AG04449 (cell line): Measurements from ENCODE around the gene ZCRB1.
"Not testable (repeated sequence)": the region's sequence is repeated elsewhere in the genome, so short reads cannot be mapped to it uniquely, and the experiment has no call there.

Source experiments
- CTCF ChIA-PET: fragments of 350-600 bp; formaldehyde crosslinking; extraction: SDS; loops from one replicate; lab custom pipeline; 2021; ENCODE audit warnings: antibody characterized with exemption; lab: Yijun Ruan, JAX
- POLR2A ChIA-PET: fragments of 400-600, 350-600 bp; formaldehyde crosslinking; extraction: SDS; loops from one replicate; lab custom pipeline; 2020; ENCODE audit warnings: antibody characterized with exemption, inconsistent platforms; lab: Yijun Ruan, JAX
- DNase-seq: peaks from one replicate; pipeline ENCODE4 v3.0.0-alpha.2; 2010; ENCODE audit warnings: low read depth, low spot score
- H3K4me3 ChIP-seq: 2 replicates; pipeline ENCODE4 v1.5.1; 2011; ENCODE audit warnings: low read depth, mild to moderate bottlenecking, control low read depth, low read length
- CTCF ChIP-seq: IDR thresholded peaks from one replicate; pipeline ENCODE4 v1.5.1; 2011; ENCODE audit warnings: mild to moderate bottlenecking, moderate library complexity, low read length, control low read depth, inconsistent platforms; ENCODE audit not compliant: insufficient read depth; ENCODE audit errors: missing control alignments

The ZCRB1 gene

DNA sequence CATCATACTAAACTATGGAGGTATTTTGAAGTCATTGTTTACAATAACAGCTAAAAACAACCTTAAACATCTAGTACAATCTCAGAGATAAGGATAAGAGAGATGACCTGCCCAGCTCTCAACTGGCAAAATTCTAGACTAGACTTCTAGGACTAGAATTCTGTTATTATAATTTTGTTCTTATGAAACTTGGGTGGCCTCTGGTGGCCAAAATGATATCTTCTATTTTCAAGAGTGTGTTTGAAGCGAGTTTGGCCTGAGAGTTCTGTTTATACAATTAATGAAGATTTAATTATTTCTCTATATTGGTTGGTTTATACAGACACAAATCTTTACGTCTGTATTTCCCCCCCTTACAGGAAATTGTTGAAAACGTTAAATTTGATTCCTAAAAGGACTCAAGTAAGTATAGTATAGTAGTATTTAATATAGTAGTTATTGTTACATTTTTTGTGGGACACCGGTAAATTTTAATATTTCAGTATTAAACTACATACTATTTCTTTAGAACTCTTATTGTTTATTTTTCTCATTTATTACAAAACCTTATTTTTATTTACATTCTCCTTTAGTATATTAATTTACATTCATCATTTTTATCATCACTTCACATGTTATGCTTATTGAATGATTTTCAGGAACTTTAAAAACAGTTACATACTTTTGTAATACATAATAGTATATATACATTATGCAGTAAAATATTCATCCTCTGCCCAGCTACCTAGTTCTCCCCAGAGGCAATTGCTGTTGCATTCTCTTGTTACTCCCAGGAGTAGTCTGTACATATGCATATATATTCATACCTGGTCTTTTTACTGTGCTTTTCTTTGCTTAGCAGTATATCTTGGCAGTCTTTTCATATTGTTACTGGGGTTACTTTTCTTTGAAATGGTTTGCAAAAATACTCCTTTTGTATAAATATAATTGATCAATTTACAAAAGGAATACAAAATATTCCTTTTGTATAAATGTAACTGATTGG is 6.7 kb upstream of the ZCRB1 start:
- peak; percentile 30 for TF ChIP-seq CTCF
- CTCF ChIA-PET, result interaction anchor here (0.6 to 2.3 kb wide), 29 partner anchors 7 to 1068 kb away, joined by 3 to 38 read pairs (median 5); no protein-coding TSS in a partner anchor
- no peak for DNase-seq
- POLR2A ChIA-PET, result interaction anchor here (0.6 kb wide), 1 partner anchor 9 kb away, joined by 3 read pairs; no protein-coding TSS in a partner anchor
- H3K4me3 ChIP-seq, result no peak overlapping the region

DNA sequence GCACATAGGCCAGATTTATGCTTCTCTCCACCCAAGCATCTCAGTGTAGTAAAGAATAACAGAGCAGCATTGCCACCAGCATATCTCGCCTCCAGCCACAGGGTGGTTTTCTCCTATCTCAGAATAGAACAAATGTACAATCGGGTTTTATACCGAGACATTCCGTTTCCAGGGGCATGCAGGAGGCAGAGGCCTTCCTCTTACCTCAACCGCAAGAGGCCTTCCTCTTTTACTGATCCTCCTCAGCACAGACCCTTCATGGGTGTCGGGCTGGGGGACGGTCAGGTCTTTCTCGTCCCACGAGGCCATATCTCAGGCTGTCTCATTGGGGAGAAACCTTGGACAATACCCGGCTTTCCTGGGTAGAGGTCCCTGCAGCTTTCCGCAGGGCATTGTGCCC is 4.2 kb upstream of the ZCRB1 start:
- DNase-seq, H3K4me3 ChIP-seq, CTCF ChIA-PET, POLR2A ChIA-PET: not testable (repeated sequence)

DNA sequence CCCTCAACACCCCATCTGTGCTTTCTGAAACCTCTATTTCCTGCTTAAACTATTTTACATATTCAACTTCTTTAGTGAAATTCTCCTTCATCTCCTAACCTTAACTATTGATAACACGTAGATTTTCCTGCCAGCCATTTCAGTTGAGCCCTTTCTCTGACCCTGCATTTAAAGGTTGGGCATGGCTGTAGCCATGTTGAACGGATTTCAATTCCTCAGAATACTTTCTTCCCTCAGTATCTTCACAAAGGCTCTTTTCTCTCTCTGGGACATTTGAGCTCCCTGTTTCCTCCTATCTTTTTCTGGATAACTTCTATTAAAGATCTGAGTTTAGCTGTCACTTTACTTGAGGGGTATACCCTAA is 1.3 kb upstream of the ZCRB1 start:
- DNase-seq, result no peak
- H3K4me3 ChIP-seq, result peak overlapping the region; percentile 68
- TF ChIP-seq CTCF, result no peak
- ChIA-PET POLR2A (no interaction called here), CTCF (interaction anchor here (0.9 to 1.9 kb wide), 3 partner anchors 9 to 223 kb away, joined by 4 to 6 read pairs (median 5); no protein-coding TSS in a partner anchor)

DNA sequence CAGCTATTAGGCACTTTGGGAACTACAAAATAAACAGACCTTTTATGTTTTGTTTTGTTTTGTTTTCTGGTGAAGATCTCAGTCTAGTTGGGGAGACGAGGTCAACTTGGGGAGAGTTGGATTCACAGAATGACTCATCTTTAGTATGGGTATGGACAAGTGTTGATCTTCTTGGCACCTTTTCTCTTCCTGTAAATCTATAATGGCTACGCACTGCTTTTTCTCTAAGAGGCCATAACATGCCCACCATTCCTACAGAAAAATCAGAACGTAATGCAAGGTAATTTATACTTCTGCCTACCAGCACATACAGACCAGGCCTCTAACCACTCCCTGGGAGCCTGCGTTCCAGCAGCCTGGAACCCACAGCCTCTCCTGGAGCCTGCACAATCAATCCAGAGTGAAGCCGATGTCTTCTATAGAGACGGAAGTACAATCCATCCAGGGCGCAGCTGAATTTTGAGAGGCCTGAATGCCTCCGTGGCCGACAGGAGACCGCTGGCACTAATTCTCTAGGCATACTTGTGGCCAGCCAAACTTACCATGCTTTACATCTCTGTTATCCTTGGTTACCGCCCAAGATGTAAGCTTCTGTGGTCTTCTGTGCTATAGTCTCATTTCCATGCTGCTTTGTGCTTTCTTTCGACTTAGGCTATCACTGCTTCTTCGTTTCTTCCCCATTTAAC is 790 bp upstream of the ZCRB1 start:
- POLR2A ChIA-PET, result no interaction called here

DNA sequence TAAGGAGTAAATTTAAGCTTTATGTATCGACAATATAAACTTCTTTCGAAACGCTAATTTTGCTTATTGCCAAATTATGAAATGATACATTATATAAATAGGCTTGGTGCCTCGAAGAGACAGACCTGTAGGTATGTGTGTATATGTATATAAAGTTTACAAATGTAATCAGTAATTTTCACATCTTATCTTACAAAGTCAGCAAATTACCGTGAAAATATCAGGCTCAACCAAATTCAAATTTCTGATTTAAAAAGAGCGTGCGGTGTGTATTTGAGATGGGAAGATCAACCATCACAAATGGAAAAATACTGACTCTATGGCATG is 605 bp downstream of the ZCRB1 start:
- DNase-seq, result no peak
- POLR2A ChIA-PET, result interaction anchor here (0.6 kb wide), 1 partner anchor 26 kb away, joined by 4 read pairs; no protein-coding TSS in a partner anchor
- H3K4me3 ChIP-seq, result peak overlapping the region; percentile 68
- CTCF ChIA-PET, result no interaction called here
- TF ChIP-seq CTCF, result no peak

More for the DNA sequence above, 790 bp upstream of the ZCRB1 start:
- TF ChIP-seq CTCF, result no peak
- peak; percentile 33 for DNase-seq
- H3K4me3 ChIP-seq, result peak overlapping the region; percentile 68
- CTCF ChIA-PET, result interaction anchor here (0.9 to 1.9 kb wide), 3 partner anchors 9 to 223 kb away, joined by 4 to 6 read pairs (median 5); no protein-coding TSS in a partner anchor

GRCh38 chr12:42323856-42324255 is 2.0 kb downstream of the ZCRB1 start:
- ChIA-PET POLR2A (interaction anchor here (0.7 kb wide), 1 partner anchor 8 kb away, joined by 3 read pairs; no protein-coding TSS in a partner anchor), CTCF (interaction anchor here (2.5 kb wide), 1 partner anchor 8 kb away, joined by 11 read pairs; no protein-coding TSS in a partner anchor)
- no peak for TF ChIP-seq CTCF
- no peak for DNase-seq
- no peak overlapping the region for H3K4me3 ChIP-seq
